K562 (cell line): ENCODE measurements around the gene CHST1.

Source experiments
- BCL6 ChIP-seq: fragments of 250-450 bp; sonication (Bioruptor Pico); IDR thresholded peaks from 2 replicates; pipeline ENCODE4 v1.4.0; 2020
- KLF13 ChIP-seq: fragments of 450-650 bp; IDR thresholded peaks from 2 replicates; pipeline ENCODE4 v1.6.1; 2016; ENCODE audit warnings: missing genetic modification characterization, low read depth, mild to moderate bottlenecking, missing compliant biosample characterization, moderate library complexity, borderline replicate concordance
- MTA3 ChIP-seq: fragments of 450-650 bp; formaldehyde crosslinking; IDR thresholded peaks from 2 replicates; pipeline ENCODE4 v1.6.1; 2017; ENCODE audit warnings: mild to moderate bottlenecking, borderline replicate concordance
- RFX5 ChIP-seq: IDR thresholded peaks from 2 replicates; pipeline ENCODE4 v1.6.1; 2011; ENCODE audit warnings: low read depth, mild to moderate bottlenecking, improper control_type of control experiment, low read length
- SMARCC2 ChIP-seq: fragments of 450-650 bp; IDR thresholded peaks from 2 replicates; pipeline ENCODE4 v1.6.1; 2017; ENCODE audit warnings: antibody characterized with exemption, moderate library complexity, mild to moderate bottlenecking, low read depth
- ZNF644 ChIP-seq: fragments of 200-800 bp; sonication (Bioruptor generic); IDR thresholded peaks from 2 replicates; pipeline ENCODE4 v1.6.1; 2016; ENCODE audit warnings: low read depth, missing genetic modification characterization, missing compliant biosample characterization
- TF ChIP-seq, protein P1 (sequence below): sonication (generic); formaldehyde crosslinking; IDR thresholded peaks from 2 replicates; pipeline ENCODE4 v1.8.1; 2023; ENCODE audit warnings: mild to moderate bottlenecking, missing genetic modification reagents

DNA sequence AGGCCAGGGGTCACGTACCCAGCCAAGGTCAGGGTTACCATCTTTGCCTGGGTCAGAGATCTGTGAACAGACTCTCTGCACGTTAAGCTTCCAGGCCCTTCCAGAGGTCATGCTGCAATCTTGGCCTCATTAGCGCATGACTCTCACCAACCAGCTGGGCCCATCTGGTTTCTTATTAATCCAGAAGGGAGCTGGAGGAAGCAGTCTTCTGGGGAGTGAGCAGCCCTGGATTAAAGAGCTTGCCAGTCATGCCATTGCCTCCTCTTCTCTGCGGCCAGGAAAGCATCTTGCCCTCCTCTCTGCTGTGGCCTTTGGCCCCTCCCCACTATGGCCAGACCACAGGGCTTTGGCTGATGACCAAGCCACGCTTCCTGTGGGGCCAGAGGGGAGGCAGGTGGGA is 57.4 kb downstream of the CHST1 start:
- no peak for TF ChIP-seq KLF13 (tag)
- no peak for TF ChIP-seq ZNF644 (tag)
- TF ChIP-seq SMARCC2 = no peak
- no peak for TF ChIP-seq MTA3
- no peak for TF ChIP-seq BCL6 (CRISPR knock-in tag)
- TF ChIP-seq, protein P1, sequence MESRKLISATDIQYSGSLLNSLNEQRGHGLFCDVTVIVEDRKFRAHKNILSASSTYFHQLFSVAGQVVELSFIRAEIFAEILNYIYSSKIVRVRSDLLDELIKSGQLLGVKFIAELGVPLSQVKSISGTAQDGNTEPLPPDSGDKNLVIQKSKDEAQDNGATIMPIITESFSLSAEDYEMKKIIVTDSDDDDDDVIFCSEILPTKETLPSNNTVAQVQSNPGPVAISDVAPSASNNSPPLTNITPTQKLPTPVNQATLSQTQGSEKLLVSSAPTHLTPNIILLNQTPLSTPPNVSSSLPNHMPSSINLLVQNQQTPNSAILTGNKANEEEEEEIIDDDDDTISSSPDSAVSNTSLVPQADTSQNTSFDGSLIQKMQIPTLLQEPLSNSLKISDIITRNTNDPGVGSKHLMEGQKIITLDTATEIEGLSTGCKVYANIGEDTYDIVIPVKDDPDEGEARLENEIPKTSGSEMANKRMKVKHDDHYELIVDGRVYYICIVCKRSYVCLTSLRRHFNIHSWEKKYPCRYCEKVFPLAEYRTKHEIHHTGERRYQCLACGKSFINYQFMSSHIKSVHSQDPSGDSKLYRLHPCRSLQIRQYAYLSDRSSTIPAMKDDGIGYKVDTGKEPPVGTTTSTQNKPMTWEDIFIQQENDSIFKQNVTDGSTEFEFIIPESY = no peak
- no peak for TF ChIP-seq RFX5
